Ishikawa (cell line): ENCODE data around the gene KBTBD4.

Source experiments
- CEBPB ChIP-seq: IDR thresholded peaks from 2 replicates; pipeline ENCODE4 v1.6.1; 2012
- CREB1 ChIP-seq: IDR thresholded peaks from 2 replicates; pipeline ENCODE4 v1.6.1; 2012; ENCODE audit warnings: low read depth
- EGR1 ChIP-seq: IDR thresholded peaks from 2 replicates; pipeline ENCODE4 v1.6.1; 2012
- EP300 ChIP-seq: IDR thresholded peaks from 2 replicates; pipeline ENCODE4 v1.6.1; 2012; ENCODE audit warnings: borderline replicate concordance
- FOXM1 ChIP-seq: IDR thresholded peaks from 2 replicates; pipeline ENCODE4 v1.6.1; 2012; ENCODE audit warnings: low read depth, borderline replicate concordance
- NFIC ChIP-seq: IDR thresholded peaks from 2 replicates; pipeline ENCODE4 v1.6.1; 2012
- RAD21 ChIP-seq: IDR thresholded peaks from 2 replicates; pipeline ENCODE4 v1.6.1; 2012; ENCODE audit warnings: low read depth
- REST ChIP-seq: IDR thresholded peaks from 2 replicates; pipeline ENCODE4 v1.6.1; 2012; ENCODE audit warnings: low read depth, mild to moderate bottlenecking
- TAF1 ChIP-seq: IDR thresholded peaks from 2 replicates; pipeline ENCODE4 v1.6.1; 2012; ENCODE audit warnings: low read depth, mild to moderate bottlenecking
- TCF12 ChIP-seq: IDR thresholded peaks from 2 replicates; pipeline ENCODE4 v1.6.1; 2012; ENCODE audit warnings: low read depth
- TEAD4 ChIP-seq: IDR thresholded peaks from 2 replicates; pipeline ENCODE4 v1.6.1; 2012
- YY1 ChIP-seq: IDR thresholded peaks from 2 replicates; pipeline ENCODE4 v1.6.1; 2012; ENCODE audit warnings: low read depth
- ZBTB7A ChIP-seq: IDR thresholded peaks from 2 replicates; pipeline ENCODE4 v1.6.1; 2012; ENCODE audit warnings: low read depth
- TF ChIP-seq, protein P1 (sequence below): IDR thresholded peaks from 2 replicates; pipeline ENCODE4 v1.6.1; 2012
- TF ChIP-seq, protein P2 (sequence below): IDR thresholded peaks from 2 replicates; pipeline ENCODE4 v1.6.1; 2012

KBTBD4 gene

GRCh38 chr11:47605921-47606320 is 27.2 kb upstream of the KBTBD4 start:
- TF ChIP-seq EP300 (no peak), RAD21 (no peak), TEAD4 (no peak), NFIC (no peak), ZBTB7A (no peak), FOXM1 (no peak), YY1 (no peak), CREB1 (no peak), EGR1 (no peak)
- TF ChIP-seq, protein P1, sequence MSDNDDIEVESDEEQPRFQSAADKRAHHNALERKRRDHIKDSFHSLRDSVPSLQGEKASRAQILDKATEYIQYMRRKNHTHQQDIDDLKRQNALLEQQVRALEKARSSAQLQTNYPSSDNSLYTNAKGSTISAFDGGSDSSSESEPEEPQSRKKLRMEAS = no peak

- no peak for TF ChIP-seq TCF12
- TF ChIP-seq REST = no peak
- TF ChIP-seq RAD21 = no peak
- TF ChIP-seq TAF1 = no peak
- no peak for TF ChIP-seq NFIC
- no peak for TF ChIP-seq YY1
- TF ChIP-seq FOXM1 = no peak
- TF ChIP-seq CEBPB = no peak
- TF ChIP-seq ZBTB7A = no peak
- TF ChIP-seq EGR1 = no peak
- TF ChIP-seq, protein P2, sequence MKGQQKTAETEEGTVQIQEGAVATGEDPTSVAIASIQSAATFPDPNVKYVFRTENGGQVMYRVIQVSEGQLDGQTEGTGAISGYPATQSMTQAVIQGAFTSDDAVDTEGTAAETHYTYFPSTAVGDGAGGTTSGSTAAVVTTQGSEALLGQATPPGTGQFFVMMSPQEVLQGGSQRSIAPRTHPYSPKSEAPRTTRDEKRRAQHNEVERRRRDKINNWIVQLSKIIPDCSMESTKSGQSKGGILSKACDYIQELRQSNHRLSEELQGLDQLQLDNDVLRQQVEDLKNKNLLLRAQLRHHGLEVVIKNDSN = no peak
Measured at GRCh38 chr11:47603295-47603694, 24.5 kb upstream of the KBTBD4 start.

- TF ChIP-seq NFIC (no peak), CEBPB (no peak), TEAD4 (no peak), FOXM1 (no peak), RAD21 (no peak), CREB1 (no peak), YY1 (no peak)
Measured at GRCh38 chr11:47599902-47600301, 21.1 kb upstream of the KBTBD4 start.

GRCh38 chr11:47595967-47596366 is 17.2 kb upstream of the KBTBD4 start:
- TF ChIP-seq ZBTB7A = no peak

- TF ChIP-seq REST (no peak), NFIC (no peak), CEBPB (no peak), YY1 (no peak), TEAD4 (no peak), CREB1 (no peak), TAF1 (no peak), EP300 (no peak), FOXM1 (no peak), EGR1 (no peak), RAD21 (no peak)
- TF ChIP-seq, protein P1 = no peak
- TF ChIP-seq, protein P2 = no peak
Measured at GRCh38 chr11:47595029-47595428, 16.3 kb upstream of the KBTBD4 start.

GRCh38 chr11:47593934-47594855 is 15.4 kb upstream of the KBTBD4 start, which contains the start of gene C1QTNF4:
Gene C1QTNF4 (minus strand): TSS chr11:47594411. CDS start chr11:47590810, 3,601 bp downstream.
- no peak for TF ChIP-seq ZBTB7A
- TF ChIP-seq RAD21 = no peak
- TF ChIP-seq, protein P2 = no peak
- TF ChIP-seq EP300 = no peak
- TF ChIP-seq, protein P1 = no peak
- no peak for TF ChIP-seq TAF1
- TF ChIP-seq REST = no peak
- no peak for TF ChIP-seq TCF12
- no peak for TF ChIP-seq CEBPB
- TF ChIP-seq CREB1 = no peak
- TF ChIP-seq NFIC = no peak
- TF ChIP-seq YY1 = no peak
